HepG2 (cell line): Measurements from ENCODE around the gene STARD10. TPM values are rescaled to one million over a fixed set of nuclear protein-coding genes. Genes with fewer than 3 reads are reported as not detected.

Experiments used
- AGO1 ChIP-seq: fragments of 200-400 bp; formaldehyde crosslinking; IDR thresholded peaks from 2 replicates; pipeline ENCODE4 v1.6.1; 2017; ENCODE audit warnings: mild to moderate bottlenecking, low read depth, low read length, moderate library complexity; ENCODE audit not compliant: poor library complexity, severe bottlenecking
- HHEX ChIP-seq: IDR thresholded peaks from 2 replicates; pipeline ENCODE4 v1.6.1; 2016; ENCODE audit warnings: control low read depth
- HNRNPUL1 ChIP-seq: fragments of 200-400 bp; formaldehyde crosslinking; IDR thresholded peaks from 2 replicates; pipeline ENCODE4 v1.6.1; 2017; ENCODE audit warnings: low read depth, mild to moderate bottlenecking, low read length, moderate library complexity
- MAFG ChIP-seq: sonication (generic); formaldehyde crosslinking; IDR thresholded peaks from 2 replicates; pipeline ENCODE4 v1.5.1; 2020; ENCODE audit warnings: mild to moderate bottlenecking, missing genetic modification reagents
- MED1 ChIP-seq: sonication (generic); formaldehyde crosslinking; IDR thresholded peaks from 2 replicates; pipeline ENCODE4 v1.4.0; 2020; ENCODE audit warnings: missing genetic modification reagents
- PHF21A ChIP-seq: sonication (generic); formaldehyde crosslinking; IDR thresholded peaks from 2 replicates; pipeline ENCODE4 v1.5.0; 2020; ENCODE audit warnings: mild to moderate bottlenecking, missing genetic modification reagents
- RAD51 ChIP-seq: fragments of 450-650 bp; IDR thresholded peaks from 2 replicates; pipeline ENCODE4 v1.6.1; 2016; ENCODE audit warnings: borderline replicate concordance
- RFX3 ChIP-seq: IDR thresholded peaks from 2 replicates; pipeline ENCODE4 v1.6.1; 2016; ENCODE audit warnings: missing biosample characterization, missing genetic modification reagents
- SRF ChIP-seq: IDR thresholded peaks from 2 replicates; pipeline ENCODE4 v1.6.1; 2011; ENCODE audit warnings: mild to moderate bottlenecking, low read depth, low read length, moderate library complexity
- TBX2 ChIP-seq: sonication (generic); formaldehyde crosslinking; IDR thresholded peaks from 2 replicates; pipeline ENCODE4 v1.5.0; 2020; ENCODE audit warnings: missing genetic modification reagents, mild to moderate bottlenecking, borderline replicate concordance
- ZFP62 ChIP-seq: sonication (generic); formaldehyde crosslinking; IDR thresholded peaks from 2 replicates; pipeline ENCODE4 v1.4.0; 2020; ENCODE audit warnings: missing genetic modification reagents
- ZKSCAN1 ChIP-seq: fragments of 150-350 bp; IDR thresholded peaks from 2 replicates; pipeline ENCODE4 v1.6.1; 2014; ENCODE audit warnings: low read length
- ZNF317 ChIP-seq: sonication (generic); formaldehyde crosslinking; IDR thresholded peaks from 2 replicates; pipeline ENCODE4 v1.5.0; 2020; ENCODE audit warnings: mild to moderate bottlenecking, missing genetic modification reagents
- ZNF598 ChIP-seq: sonication (generic); formaldehyde crosslinking; IDR thresholded peaks from 2 replicates; pipeline ENCODE4 v1.5.1; 2020; ENCODE audit warnings: mild to moderate bottlenecking, missing genetic modification reagents, borderline replicate concordance
- polyA plus RNA-seq, 8 experiments: library from polyadenylated mRNA; depleted of rRNA in 3 of 8; stranded (reverse) in 7 of 8; unstranded in 1 of 8; fragments of >200 nt; fragmentation: Illumina TruSeq in 4 of 8; extraction: Trizol in 4 of 8; gene quantifications; 2 replicates each; pipeline versions ENCODE4 v1.2.1 to v1.2.3, GENCODE V29; 2011 to 2016; ENCODE audit warnings: low read depth in 4 of 8, missing spikeins in 1 of 8, mixed read lengths in 1 of 8; ENCODE audit not compliant: insufficient read depth in 1 of 8
- total RNA-seq, 5 experiments: library from RNA; depleted of rRNA; stranded (reverse); fragments of >200 nt; fragmentation: Illumina TruSeq; extraction: Trizol; gene quantifications; 2 replicates each; pipeline ENCODE4 v1.2.3, GENCODE V29; 2016; ENCODE audit warnings: low read depth in 1 of 5
- TF ChIP-seq, protein P1 (sequence below): sonication (generic); formaldehyde crosslinking; IDR thresholded peaks from 2 replicates; pipeline ENCODE4 v1.4.0; 2020; ENCODE audit warnings: mild to moderate bottlenecking, missing genetic modification reagents
- TF ChIP-seq, protein P2 (sequence below): IDR thresholded peaks from 2 replicates; pipeline ENCODE4 v1.6.1; 2012; ENCODE audit warnings: low read depth, low read length, improper control_type of control experiment
- TF ChIP-seq, protein P3 (sequence below): sonication (generic); formaldehyde crosslinking; IDR thresholded peaks from 2 replicates; pipeline ENCODE4 v1.4.0; 2020; ENCODE audit warnings: missing genetic modification reagents
- TF ChIP-seq, protein P4 (sequence below): sonication (generic); formaldehyde crosslinking; IDR thresholded peaks from 2 replicates; pipeline ENCODE4 v1.5.0; 2020; ENCODE audit warnings: mild to moderate bottlenecking, missing genetic modification reagents
- TF ChIP-seq, protein P5 (sequence below): sonication (generic); formaldehyde crosslinking; IDR thresholded peaks from 2 replicates; pipeline ENCODE4 v1.4.0; 2020; ENCODE audit warnings: missing genetic modification reagents
- TF ChIP-seq, protein P6 (sequence below): sonication (generic); formaldehyde crosslinking; IDR thresholded peaks from 2 replicates; pipeline ENCODE4 v1.5.0; 2020; ENCODE audit warnings: missing genetic modification reagents

Gene STARD10
- total and polyA plus RNA-seq, 2 of the 13 experiments (the other 11 are each of a cell fraction or from before 2014, with no cell fraction given): 260 to 341 TPM

DNA sequence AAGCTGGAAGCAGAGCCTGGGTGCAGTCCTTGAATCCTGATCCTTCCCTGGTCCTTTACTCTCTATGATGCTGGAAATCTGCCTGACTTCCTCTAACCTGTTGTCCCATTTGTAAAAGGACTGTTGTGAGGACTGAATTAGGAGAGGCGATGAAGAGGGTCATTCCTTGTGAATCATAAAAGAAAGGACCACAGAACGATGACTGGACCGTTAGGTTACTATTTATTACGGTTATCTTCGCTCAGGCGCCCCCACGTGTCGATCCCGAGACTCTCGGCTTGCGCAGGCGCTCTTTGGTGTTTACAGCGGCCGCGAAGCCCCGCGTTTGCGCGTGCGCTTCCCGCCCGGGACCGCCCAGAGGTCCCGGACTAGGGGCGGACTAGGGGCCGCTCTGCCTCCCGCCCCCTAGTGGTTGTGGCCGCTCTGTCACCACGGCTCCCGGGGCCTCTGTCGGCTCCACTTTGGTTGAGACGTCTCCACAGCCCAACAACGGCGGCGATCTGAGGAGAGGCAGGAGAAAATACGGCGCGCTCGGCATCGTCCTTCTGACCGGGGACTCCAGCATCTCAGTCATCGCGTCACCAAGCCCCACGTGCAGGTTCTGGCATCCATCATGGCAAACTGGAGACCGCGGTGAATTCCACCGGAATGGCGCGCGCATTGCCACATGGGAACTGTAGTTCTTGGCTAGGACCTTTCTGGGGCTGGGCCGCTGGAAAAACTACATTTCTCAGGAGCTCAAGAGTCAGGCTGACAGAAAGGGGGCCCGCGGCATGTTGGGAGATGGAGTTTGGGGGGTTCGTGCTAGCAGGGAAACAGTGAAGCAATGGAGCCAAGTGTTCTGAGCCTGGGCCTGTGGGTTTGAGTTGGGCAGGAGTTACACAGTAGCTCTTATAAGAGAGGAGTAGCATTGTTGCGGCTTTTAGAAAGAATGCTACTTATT lies at the start of gene STARD10 (continued):
- TF ChIP-seq, protein P1, sequence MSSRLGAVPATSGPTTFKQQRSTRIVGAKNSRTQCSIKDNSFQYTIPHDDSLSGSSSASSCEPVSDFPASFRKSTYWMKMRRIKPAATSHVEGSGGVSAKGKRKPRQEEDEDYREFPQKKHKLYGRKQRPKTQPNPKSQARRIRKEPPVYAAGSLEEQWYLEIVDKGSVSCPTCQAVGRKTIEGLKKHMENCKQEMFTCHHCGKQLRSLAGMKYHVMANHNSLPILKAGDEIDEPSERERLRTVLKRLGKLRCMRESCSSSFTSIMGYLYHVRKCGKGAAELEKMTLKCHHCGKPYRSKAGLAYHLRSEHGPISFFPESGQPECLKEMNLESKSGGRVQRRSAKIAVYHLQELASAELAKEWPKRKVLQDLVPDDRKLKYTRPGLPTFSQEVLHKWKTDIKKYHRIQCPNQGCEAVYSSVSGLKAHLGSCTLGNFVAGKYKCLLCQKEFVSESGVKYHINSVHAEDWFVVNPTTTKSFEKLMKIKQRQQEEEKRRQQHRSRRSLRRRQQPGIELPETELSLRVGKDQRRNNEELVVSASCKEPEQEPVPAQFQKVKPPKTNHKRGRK (CRISPR knock-in tag): no peak
- TF ChIP-seq, protein P2, sequence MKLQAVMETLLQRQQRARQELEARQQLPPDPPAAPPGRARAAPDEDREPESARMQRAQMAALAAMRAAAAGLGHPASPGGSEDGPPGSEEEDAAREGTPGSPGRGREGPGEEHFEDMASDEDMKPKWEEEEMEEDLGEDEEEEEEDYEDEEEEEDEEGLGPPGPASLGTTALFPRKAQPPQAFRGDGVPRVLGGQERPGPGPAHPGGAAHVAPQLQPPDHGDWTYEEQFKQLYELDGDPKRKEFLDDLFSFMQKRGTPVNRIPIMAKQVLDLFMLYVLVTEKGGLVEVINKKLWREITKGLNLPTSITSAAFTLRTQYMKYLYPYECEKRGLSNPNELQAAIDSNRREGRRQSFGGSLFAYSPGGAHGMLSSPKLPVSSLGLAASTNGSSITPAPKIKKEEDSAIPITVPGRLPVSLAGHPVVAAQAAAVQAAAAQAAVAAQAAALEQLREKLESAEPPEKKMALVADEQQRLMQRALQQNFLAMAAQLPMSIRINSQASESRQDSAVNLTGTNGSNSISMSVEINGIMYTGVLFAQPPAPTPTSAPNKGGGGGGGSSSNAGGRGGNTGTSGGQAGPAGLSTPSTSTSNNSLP: no peak; the same call in 1 of the 2 replicates
- TF ChIP-seq, protein P3, sequence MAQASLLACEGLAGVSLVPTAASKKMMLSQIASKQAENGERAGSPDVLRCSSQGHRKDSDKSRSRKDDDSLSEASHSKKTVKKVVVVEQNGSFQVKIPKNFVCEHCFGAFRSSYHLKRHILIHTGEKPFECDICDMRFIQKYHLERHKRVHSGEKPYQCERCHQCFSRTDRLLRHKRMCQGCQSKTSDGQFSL (CRISPR knock-in tag): no peak
- TF ChIP-seq ZKSCAN1: no peak
- TF ChIP-seq, protein P4, sequence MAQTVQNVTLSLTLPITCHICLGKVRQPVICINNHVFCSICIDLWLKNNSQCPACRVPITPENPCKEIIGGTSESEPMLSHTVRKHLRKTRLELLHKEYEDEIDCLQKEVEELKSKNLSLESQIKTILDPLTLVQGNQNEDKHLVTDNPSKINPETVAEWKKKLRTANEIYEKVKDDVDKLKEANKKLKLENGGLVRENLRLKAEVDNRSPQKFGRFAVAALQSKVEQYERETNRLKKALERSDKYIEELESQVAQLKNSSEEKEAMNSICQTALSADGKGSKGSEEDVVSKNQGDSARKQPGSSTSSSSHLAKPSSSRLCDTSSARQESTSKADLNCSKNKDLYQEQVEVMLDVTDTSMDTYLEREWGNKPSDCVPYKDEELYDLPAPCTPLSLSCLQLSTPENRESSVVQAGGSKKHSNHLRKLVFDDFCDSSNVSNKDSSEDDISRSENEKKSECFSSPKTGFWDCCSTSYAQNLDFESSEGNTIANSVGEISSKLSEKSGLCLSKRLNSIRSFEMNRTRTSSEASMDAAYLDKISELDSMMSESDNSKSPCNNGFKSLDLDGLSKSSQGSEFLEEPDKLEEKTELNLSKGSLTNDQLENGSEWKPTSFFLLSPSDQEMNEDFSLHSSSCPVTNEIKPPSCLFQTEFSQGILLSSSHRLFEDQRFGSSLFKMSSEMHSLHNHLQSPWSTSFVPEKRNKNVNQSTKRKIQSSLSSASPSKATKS (CRISPR knock-in tag): no peak
- no peak for TF ChIP-seq ZFP62
- TF ChIP-seq, protein P5, sequence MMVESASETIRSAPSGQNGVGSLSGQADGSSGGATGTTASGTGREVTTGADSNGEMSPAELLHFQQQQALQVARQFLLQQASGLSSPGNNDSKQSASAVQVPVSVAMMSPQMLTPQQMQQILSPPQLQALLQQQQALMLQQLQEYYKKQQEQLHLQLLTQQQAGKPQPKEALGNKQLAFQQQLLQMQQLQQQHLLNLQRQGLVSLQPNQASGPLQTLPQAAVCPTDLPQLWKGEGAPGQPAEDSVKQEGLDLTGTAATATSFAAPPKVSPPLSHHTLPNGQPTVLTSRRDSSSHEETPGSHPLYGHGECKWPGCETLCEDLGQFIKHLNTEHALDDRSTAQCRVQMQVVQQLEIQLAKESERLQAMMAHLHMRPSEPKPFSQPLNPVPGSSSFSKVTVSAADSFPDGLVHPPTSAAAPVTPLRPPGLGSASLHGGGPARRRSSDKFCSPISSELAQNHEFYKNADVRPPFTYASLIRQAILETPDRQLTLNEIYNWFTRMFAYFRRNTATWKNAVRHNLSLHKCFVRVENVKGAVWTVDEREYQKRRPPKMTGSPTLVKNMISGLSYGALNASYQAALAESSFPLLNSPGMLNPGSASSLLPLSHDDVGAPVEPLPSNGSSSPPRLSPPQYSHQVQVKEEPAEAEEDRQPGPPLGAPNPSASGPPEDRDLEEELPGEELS (CRISPR knock-in tag): peak; percentile 53
- TF ChIP-seq HNRNPUL1: no peak
- peak; percentile 71; the same call in 1 of the 2 replicates for TF ChIP-seq ZNF598 (CRISPR knock-in tag)
- peak; percentile 84 for TF ChIP-seq TBX2
- peak; percentile 90 for TF ChIP-seq PHF21A
- no peak for TF ChIP-seq RFX3 (CRISPR knock-in tag)
- no peak for TF ChIP-seq SRF
- no peak for TF ChIP-seq ZNF317 (CRISPR knock-in tag)
- TF ChIP-seq, protein P6, sequence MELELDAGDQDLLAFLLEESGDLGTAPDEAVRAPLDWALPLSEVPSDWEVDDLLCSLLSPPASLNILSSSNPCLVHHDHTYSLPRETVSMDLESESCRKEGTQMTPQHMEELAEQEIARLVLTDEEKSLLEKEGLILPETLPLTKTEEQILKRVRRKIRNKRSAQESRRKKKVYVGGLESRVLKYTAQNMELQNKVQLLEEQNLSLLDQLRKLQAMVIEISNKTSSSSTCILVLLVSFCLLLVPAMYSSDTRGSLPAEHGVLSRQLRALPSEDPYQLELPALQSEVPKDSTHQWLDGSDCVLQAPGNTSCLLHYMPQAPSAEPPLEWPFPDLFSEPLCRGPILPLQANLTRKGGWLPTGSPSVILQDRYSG (CRISPR knock-in tag): no peak
- TF ChIP-seq HHEX: no peak
- no peak for TF ChIP-seq RAD51
- TF ChIP-seq MED1 (CRISPR knock-in tag): no peak; the same call in 1 of the 2 replicates
- TF ChIP-seq MAFG (CRISPR knock-in tag): no peak
- peak; percentile 86 for TF ChIP-seq AGO1
